GM21723 (cell line): Measurements from ENCODE around the gene SAPCD2.
"Not testable (repeated sequence)": the region's sequence is repeated elsewhere in the genome, so short reads cannot be mapped to it uniquely, and the experiment has no call there.

Experiments
- ATAC-seq: cut with Tn5 transposase; IDR thresholded peaks from one replicate; pipeline ENCODE4 v1.9.1; 2021; ENCODE audit warnings: mild to moderate bottlenecking, moderate library complexity; ENCODE audit not compliant: unreplicated experiment

Gene SAPCD2

DNA sequence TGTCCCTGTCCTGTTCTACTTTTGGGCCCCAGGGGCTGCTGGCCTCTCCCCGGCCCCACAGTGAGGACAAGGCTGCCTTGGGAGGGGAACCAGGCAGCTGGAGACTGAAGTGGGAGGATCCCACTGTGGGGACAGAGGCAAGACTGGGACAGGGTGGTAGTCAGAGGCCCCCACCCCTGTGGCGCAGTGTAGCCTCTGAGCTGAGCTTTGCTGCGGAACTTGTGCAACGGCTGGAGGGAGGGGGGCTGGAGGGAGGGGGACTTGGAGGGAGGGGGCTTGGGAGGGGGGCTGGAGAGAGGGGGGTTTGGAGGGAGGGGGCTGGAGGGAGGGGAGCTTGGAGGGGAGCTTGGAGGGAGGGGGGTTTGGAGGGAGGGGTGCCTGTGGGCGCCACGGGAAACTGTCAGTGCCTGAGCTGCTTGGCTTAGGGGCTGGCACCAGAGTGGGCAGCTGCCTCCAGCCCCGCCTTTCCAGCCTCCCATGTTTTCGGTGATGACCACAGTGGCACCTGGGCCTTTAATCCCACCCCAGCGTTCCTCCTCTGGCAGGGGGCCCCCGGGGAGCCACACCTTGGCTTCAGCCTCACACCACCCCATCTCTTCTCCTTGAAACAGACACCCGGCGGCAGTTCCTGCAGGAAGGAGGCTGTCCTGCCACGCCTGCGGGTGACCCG lies 36.2 kb downstream of the SAPCD2 start:
- no peak for ATAC-seq

DNA sequence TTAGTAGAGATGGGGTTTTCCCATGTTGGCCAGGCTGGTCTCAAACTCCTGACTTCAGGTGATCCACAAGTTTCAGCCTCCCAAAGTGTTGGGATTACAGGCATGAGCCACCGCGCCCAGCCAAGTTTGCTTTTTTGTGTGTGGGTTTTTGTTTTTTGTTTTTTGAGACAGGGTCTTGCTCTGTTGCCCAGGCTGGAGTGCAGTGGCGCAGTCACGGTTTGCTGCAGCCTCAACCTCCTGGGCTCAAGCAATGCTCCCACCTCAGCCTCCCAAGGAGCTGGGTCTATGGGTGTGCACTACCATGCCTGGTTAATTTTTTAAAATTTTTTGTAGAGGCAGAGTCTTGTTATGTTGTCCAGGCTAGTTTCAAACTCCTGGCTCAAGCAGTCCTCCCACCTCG lies 36.9 kb downstream of the SAPCD2 start:
- ATAC-seq: not testable (repeated sequence)

DNA sequence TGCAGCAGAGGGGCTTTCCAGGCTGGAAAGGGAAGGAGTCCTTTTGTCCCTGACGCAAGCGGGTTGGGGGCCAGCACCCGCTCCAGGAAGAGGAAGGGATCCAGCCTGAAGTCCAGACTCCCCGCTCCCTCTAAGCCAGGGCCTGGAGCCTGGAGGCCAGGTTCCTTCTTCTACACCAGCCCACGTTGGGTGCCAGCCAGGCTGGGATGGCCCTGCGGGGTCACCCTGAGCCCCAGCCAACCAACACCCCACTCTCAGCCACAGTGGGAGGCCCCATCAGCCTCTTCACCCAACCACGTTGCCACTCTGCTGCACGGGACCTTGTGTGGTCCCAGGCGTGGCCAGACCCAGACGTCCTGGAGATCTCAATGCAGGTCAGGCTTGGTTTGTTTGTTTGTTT lies 37.5 kb downstream of the SAPCD2 start:
- ATAC-seq: no peak

DNA sequence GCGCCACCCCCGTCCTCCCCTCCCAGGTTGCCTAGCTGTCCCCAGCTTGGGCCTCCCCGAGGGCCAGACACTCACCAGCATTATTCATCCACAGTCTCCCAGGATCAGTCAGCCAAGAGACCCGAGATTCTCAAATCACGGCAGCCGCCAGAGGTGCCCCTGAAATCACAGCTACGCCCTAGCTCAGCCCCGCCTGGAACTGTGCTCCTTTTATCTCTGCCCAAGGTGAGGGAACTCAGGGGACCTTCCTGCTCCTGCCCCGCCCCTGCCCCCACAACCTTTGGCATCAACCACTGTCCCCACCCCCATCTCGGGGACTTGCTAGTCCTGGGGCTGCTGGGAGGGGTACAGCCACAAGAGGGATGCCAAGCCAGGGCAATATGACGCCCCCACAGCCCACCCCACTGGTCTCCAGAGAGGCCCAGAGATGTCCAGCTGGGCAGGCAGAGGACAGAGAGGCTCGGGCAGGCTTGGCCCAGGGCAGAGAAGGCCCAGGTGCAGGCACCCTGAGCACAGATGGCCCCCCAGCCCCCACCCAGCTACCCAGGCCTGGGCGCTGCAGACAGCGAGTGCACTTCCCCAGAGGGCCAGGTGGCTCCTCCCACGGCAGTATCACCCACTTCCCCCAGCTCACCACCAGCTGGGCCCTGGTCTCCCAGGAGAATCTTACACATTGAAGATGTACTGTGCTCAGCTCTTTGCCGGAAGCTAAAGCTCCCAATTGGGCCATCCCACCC lies 38.3 kb downstream of the SAPCD2 start, which contains the start of gene FUT7:
TSS of gene FUT7 (minus strand) at position 185 of the 737 bp plus-strand sequence. CDS start at position 88, 97 bp downstream.
- no peak for ATAC-seq

DNA sequence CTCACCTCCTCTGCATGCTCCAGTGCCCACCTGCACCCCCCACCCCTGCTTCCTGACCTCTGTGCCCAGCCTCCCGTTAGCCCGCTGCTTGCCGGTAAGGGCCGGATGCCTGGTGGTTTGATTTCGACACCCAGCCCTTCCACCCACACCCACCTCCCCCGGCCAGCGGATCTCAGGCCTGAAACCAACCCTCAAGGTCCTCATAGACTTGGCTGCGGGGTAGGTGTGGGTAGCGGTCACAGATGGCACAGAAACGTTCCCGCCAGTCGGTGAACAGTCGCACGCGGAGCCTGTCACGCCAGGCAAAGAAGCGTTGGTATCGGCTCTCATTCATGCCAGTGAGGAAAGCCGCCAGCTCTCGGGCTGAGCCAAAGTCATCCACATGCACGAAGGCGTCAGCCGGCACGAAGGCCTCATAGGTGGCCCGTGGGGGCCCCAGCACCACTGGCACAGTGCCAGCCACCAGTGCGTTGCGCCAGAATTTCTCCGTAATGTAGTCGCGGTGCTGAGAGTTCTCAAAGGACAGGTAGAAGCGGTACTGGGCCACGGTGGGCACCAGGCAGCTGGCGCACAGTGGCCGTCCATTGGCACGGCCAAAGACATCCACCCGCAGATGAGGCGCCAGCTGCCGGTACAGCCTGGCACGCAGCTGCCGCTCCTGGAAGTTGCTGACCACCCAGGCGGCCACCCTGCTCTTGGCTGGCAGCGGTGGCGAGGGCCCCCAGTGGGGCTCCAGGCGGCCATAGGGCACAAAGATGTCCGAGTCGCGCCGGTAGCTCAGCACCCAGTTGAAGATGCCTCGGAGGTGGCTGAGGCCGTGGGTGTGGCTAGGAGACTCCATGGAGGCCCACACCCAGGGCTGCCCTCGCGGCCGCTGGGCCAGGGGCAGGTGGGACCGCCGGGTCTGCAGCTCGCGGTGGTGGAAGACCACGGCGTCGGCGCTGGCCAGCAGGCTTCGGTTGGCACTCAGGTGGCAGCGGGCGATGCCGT lies 39.5 kb downstream of the SAPCD2 start:
- no peak for ATAC-seq

DNA sequence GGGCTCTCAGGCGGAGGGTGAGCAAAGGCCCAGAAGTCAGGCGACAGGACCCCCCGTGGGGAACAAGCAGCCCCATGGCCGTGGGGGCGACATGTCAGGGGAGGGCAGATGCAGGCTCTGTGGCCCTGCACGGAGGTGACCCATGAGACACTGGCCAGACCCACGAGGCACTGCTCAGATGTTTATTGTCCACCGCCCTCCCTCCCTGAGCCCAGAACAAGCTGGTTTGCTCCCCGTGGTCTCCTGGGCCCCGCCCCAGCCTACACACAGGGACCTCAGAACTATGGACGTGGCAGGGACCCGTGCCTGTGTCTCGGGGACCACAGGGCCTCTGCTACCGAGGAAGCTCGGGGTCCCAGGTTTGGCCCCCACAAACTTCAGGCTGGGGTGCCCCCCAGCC lies 40.4 kb downstream of the SAPCD2 start:
- no peak for ATAC-seq

DNA sequence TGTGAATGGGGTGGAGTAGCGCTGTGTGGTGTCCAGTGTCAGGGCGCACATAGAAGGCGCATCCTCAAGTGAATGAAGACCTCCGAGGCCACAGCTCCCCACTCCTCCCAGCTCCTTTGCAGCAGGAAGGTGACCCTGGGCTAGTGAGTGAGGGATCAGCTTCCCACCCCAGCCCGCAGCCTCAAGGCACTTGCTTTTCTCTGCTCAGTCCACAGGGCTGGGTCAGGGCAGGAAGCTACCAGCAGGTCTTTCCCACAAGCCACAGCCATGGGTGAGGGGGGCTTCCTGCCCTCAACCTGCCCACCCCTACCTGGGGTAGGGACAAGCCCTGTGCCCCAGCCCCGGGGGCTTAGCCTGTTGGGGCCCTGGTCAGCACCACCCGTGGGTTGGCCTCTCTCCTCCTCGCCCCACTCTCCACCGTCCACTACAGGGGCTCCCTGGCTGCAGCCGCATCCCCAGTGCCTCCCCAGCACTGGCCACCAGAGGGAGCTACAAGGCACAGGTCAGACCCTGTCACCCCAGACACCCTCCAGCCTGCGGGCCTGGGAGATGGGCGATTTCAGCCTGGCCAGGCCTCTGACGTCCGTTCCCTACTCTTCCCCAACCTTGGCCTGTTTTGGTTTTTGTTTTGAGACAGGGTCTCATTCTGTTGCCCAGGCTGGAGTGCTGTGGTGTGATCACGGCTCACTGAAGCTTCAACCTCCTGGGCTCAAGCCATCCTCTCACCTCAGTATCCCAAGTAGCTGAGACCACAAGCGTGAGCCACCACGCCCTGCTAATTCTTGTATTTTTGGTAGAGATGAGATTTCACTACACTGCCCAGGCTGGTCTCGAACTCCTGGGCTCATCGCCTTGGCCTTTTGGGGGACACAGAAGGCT lies 41.1 kb downstream of the SAPCD2 start:
- ATAC-seq: peak; percentile 35

DNA sequence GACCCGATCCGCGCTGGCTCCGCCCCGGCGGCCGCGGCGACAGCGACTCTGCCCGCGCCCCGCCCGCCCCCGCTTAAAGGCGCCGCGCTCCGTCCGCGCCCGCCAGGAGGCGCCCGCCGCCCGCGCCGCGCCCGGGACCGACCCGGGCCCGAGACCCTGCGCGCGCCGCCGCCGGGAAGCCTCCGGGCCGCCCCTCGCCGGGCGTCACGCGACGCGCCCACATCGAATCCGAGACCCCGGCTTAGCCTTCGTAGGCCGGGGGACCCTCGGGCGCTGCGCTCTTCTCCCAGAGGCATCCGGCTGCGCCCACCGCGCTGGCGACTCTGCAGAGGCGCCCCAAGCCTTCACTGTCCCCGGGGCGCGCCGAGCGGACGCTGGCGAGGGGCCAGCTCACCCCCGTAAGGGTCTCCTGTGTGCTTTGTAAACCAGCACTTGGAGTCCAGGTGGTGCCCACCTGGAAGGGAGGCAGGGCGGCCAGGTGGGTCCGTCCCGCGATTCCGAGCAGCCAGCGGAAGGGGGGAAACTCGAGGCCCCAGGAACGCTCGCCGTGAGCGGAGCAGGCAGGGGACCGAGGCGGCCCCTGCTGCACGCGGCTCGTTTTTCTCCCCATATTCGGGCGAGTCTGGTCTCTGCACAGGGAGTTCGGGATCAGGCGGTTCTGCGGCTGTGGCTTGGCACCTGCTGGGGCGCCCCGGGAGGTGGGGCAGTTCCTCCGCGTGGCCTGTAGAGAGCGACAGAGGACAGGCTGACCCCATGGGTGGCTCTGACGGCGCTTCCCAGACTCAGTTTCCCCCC lies 41.9 kb downstream of the SAPCD2 start:
- ATAC-seq: no peak

DNA sequence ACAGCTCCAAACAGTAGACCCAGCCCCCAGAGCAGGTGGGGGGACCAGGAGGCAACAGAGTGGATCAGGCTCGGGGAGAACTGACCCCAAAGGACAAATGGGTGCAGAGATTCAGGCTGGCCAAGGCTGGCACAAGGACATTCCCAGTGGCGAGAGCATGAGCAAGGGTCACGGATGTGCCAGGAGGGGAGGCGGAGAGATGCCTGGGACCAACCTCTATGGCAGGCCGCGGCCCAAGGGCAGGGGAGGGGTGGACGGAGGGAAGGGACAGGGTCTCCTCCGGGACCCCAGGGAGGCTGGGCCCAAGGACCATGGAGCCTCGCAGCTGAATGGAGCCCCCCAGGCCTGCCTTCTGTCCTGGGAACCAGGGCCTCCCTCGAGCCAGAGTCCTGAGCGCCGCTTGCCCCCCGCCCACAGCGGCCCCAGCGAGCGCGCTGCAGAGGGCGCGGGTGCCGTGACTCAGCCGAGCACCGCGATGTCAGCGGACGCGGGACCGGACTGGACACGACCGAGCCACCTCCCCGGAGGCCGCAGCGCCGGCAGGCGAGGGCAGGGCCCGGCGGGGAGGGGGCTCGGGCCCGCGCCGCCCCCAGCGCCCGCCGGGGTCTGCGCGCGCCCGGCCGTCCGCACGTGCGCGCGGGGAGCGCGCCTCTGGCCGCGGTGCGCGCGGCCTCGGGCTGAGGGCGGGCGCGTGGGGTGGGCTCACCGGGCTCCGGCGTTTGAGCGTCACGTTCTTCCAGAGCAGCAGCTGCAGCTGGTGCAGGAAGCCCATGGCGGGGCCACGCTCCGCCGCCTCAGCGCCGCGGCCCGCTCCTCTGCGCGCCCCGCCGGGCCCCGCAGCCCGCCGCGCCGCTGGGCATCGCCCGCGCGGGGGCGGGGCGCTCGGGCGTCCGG lies 42.7 kb downstream of the SAPCD2 start, which contains the start of gene ABCA2:
TSS of gene ABCA2 (minus strand) at position 869 of the 894 bp plus-strand sequence. CDS start at position 772, 97 bp downstream.
- no peak for ATAC-seq

DNA sequence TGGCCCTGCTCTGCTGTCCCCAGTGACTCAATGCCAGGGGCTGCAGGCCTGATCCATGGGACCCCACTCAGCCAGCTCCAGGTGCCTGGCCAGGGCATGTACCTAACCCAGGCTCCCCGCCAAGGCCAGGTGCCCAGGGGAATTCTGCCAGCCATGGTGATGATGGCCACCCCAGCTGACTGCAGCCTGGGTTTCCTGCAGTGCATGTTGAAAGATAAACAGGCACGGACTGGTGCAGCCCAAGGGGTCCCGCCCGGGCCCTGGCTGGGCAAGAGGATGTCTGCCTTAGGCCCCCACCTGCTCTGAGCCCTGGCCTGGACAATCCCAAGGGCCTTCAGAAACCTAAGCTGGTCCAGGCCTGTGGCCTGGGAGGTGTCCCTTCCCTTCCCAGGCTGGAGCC lies 43.5 kb downstream of the SAPCD2 start:
- ATAC-seq: no peak

DNA sequence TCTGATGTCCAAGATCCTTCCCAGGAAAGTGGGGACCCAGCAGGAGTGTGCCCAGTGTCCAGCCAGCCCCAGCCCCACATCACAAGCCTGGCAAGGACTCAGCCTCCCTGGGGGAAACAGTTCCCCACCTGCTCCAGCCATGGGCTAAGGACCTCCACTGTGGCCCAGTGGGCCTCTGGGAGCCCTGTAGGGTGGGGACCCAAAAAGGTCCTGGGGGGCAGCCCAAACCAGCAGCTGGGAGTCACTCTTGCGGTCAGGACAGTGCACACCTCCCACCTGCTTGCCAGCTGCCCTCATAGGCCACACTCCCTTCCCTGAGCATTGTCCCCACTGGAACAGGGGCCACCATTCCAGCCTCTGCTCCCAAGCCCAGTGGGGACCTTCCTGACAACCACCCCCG lies 44.0 kb downstream of the SAPCD2 start:
- ATAC-seq: no peak

DNA sequence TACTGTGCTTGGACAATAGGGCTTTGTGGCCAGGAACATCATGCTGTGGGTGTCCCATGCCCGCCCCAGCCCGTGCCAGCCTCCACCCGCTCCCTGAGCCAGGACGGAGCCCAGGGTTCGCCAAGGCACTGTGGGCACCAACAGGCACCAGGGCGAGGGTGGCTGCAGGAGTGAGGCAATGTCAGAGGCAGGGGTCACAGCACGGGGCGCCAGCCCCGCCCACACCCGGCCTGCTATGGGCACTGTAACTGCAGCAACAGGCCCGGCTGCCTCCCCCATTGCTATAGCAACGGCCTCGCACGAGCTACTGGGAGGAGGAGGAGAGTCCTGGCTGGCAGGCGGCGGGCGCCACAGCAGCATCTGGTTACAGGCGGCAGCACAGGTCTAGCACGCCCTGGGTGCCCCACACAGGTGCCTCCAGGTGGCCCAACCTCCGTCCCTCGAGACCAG lies 44.8 kb downstream of the SAPCD2 start:
- ATAC-seq: no peak

DNA sequence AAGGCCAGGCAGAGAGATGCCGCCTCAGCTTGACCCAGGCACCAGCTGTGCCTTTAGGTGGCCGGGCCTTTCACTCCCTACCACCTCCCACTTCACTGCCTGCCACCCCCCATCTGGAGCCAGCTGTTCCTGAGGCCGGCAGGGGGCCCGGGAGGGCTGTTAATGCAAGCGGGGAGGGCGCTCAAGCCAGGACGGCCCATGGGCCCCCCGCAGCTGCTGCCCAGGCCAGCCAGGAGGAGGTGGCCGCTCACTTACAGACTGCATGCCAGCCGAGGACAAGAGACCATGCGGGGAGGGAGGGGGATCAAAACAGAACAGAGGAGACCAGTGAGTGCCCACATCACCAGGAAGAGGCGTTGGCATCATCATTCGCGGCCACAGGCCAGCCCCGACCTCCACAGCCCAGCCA lies 46.8 kb downstream of the SAPCD2 start:
- no peak for ATAC-seq

DNA sequence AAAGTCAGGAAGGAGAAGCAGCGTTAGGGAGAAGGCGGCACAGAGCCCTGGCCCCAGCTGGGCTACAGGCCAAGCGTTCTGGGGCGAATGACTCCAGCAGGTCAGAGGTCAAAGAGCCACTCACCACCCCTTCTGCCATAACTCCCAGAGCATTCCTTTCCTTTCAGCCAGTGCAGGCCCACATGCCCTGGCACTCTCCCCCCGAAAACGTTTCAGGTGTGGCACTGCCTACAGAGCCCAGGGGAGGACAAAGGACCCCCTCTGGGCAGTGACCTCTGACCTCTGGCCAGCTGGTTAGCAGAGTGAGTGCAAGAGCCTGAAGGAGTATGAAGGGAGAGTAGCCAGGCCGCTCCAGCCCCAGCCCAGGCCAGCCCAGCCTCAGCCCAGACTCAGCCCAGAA lies 47.2 kb downstream of the SAPCD2 start:
- no peak for ATAC-seq

DNA sequence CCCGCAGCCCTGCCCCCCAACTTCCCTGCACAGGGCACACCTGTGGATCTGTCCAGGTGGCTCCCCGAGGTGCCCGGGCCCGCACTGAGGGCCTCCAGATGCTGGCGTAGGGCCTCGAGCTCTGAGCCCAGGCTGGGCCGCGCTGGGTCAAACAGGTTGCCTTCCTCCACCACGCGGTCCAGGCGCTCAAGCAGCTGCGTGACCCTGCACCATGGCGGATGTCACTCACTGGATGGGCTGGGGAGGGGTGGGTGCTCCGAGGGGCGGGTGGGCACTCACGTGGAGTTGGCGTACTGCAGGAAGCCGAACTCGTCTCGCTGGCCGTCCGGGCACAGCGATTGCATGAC lies 47.7 kb downstream of the SAPCD2 start:
- ATAC-seq: no peak

DNA sequence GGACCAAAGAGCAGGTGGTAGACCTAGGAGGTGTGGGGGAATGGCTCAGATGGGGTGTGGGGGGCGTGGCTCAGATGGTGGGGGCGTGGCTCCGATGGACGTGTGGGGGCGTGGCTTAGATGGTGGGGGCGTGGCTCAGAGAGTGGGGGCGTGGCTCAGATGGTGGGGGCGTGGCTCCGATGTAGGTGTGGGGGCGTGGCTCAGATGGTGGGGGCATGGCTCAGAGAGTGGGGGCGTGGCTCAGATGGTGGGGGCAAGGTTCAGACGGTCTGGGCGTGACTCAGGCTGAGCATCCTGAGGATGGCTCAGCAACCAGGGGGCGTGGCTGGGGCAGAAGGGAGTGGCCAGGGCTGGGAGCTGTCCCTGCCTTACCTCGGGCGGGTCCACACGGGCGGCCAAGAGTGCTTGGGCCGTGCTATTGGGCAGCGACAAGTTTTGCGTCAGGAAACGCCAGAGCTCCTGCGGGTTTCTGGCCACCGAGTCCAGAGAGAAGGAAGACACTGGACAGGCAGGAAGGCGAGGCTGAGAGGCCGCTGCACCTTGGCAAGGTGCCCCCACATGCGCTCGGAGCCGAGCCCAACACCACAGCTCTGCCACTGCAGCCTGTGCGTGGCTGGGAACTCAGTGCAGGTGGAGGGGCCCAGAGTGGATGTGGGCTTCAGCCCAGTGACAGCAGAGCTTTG lies 48.2 kb downstream of the SAPCD2 start:
- ATAC-seq: no peak

DNA sequence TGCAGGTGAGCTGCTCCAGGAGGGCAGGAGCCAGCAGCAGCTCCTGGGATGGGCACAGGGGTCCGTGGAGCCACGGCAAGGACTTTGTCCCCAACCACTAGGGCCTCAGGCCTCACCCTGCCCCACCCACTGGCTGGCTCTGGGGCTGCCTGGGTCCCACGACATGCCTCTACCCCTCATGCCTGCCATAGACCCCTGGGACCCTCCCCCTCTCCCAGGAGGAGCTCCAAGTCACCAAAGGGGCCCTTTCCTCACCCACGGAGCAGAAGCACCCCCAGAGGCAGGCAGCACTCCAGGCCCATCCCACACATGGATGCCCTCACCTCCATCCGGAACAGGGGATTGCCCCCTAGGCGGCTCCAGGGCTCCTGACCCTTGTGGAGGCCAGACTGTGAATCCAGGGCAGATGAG lies 48.8 kb downstream of the SAPCD2 start:
- ATAC-seq: no peak
